H9 (cell line): ENCODE measurements around the gene PDZD2. TPM values are rescaled to one million over a fixed set of nuclear protein-coding genes. Genes with fewer than 3 reads are reported as not detected.

ENCODE experiments used
- DNase-seq: peaks from one replicate; pipeline ENCODE4 v3.0.0-alpha.2; 2017
- H2AFZ ChIP-seq: one replicate; pipeline ENCODE4 v1.6.1; 2013; ENCODE audit warnings: mild to moderate bottlenecking, low read length, control low read depth, moderate library complexity
- H2AK5ac ChIP-seq: 2 replicates; pipeline ENCODE4 v1.6.1; 2013; ENCODE audit warnings: low read length, control low read depth, mixed read lengths; ENCODE audit not compliant: insufficient read length
- H2BK120ac ChIP-seq: one replicate; pipeline ENCODE4 v1.6.1; 2013; ENCODE audit warnings: low read depth, mild to moderate bottlenecking, low read length, control low read depth, inconsistent platforms; ENCODE audit not compliant: poor library complexity, severe bottlenecking
- H2BK12ac ChIP-seq: 2 replicates; pipeline ENCODE4 v1.6.1; 2013; ENCODE audit warnings: low read length, control low read depth, mixed read lengths, low read depth; ENCODE audit not compliant: insufficient read length
- H2BK15ac ChIP-seq: 2 replicates; pipeline ENCODE4 v1.6.1; 2013; ENCODE audit warnings: low read depth, low read length, control low read depth
- H2BK20ac ChIP-seq: one replicate; pipeline ENCODE4 v1.6.1; 2013; ENCODE audit warnings: low read depth, mild to moderate bottlenecking, low read length, control low read depth, inconsistent platforms; ENCODE audit not compliant: poor library complexity, severe bottlenecking
- H2BK5ac ChIP-seq: 2 replicates; pipeline ENCODE4 v1.6.1; 2013; ENCODE audit warnings: low read length, control low read depth, mixed read lengths; ENCODE audit not compliant: insufficient read length
- H3K14ac ChIP-seq: 2 replicates; pipeline ENCODE4 v1.6.1; 2013; ENCODE audit warnings: low read length, control low read depth; ENCODE audit not compliant: insufficient read depth
- H3K18ac ChIP-seq: 2 replicates; pipeline ENCODE4 v1.6.1; 2013; ENCODE audit warnings: low read depth, mild to moderate bottlenecking, mixed read lengths, low read length, control low read depth; ENCODE audit not compliant: insufficient read length
- H3K23ac ChIP-seq: 2 replicates; pipeline ENCODE4 v1.6.1; 2013; ENCODE audit warnings: low read length, control low read depth, mixed read lengths, low read depth; ENCODE audit not compliant: insufficient read length
- H3K23me2 ChIP-seq: 2 replicates; pipeline ENCODE4 v1.6.1; 2013; ENCODE audit warnings: low read depth, mild to moderate bottlenecking, mixed read lengths, low read length, control low read depth; ENCODE audit not compliant: insufficient read length, poor library complexity, severe bottlenecking
- H3K27ac ChIP-seq: 2 replicates; pipeline ENCODE4 v1.5.1; 2013; ENCODE audit warnings: low read length, control low read depth, mixed read lengths, low read depth; ENCODE audit not compliant: insufficient read length
- H3K27me3 ChIP-seq: 2 replicates; pipeline ENCODE4 v1.6.1; 2013; ENCODE audit warnings: low read length, control low read depth, inconsistent platforms; ENCODE audit not compliant: insufficient read depth
- H3K4ac ChIP-seq: 2 replicates; pipeline ENCODE4 v1.6.1; 2013; ENCODE audit warnings: low read depth, mild to moderate bottlenecking, control low read depth, inconsistent platforms, low read length, moderate library complexity
- H3K4me1 ChIP-seq: 2 replicates; pipeline ENCODE4 v1.6.1; 2013; ENCODE audit warnings: low read length, control low read depth, inconsistent platforms; ENCODE audit not compliant: insufficient read depth
- H3K4me2 ChIP-seq: 2 replicates; pipeline ENCODE4 v1.6.1; 2013; ENCODE audit warnings: low read length, control low read depth, mixed read lengths; ENCODE audit not compliant: insufficient read length, insufficient read depth
- H3K56ac ChIP-seq: 2 replicates; pipeline ENCODE4 v1.6.1; 2013; ENCODE audit warnings: low read depth, mild to moderate bottlenecking, mixed read lengths, low read length, control low read depth; ENCODE audit not compliant: insufficient read length
- H3K79me1 ChIP-seq: 2 replicates; pipeline ENCODE4 v1.6.1; 2013; ENCODE audit warnings: low read depth, mild to moderate bottlenecking, moderate library complexity, low read length, control low read depth, inconsistent platforms; ENCODE audit not compliant: insufficient read depth, poor library complexity, severe bottlenecking
- H3K79me2 ChIP-seq: 2 replicates; pipeline ENCODE4 v1.6.1; 2013; ENCODE audit warnings: low read length, control low read depth, inconsistent platforms; ENCODE audit not compliant: insufficient read depth
- H3K9ac ChIP-seq: 2 replicates; pipeline ENCODE4 v1.6.1; 2013; ENCODE audit warnings: low read length, control low read depth, mixed read lengths; ENCODE audit not compliant: insufficient read length; ENCODE audit errors: extremely low read depth
- H3K9me3 ChIP-seq: one replicate; pipeline ENCODE4 v1.6.1; 2013; ENCODE audit warnings: low read depth, low read length, inconsistent platforms; ENCODE audit not compliant: control insufficient read depth
- H3T11ph ChIP-seq: one replicate; pipeline ENCODE4 v1.6.1; 2013; ENCODE audit warnings: mild to moderate bottlenecking, low read length, control low read depth, inconsistent platforms
- H4K20me1 ChIP-seq: one replicate; pipeline ENCODE4 v1.6.1; 2013; ENCODE audit not compliant: control insufficient read depth, insufficient read length, insufficient read depth
- H4K5ac ChIP-seq: 2 replicates; pipeline ENCODE4 v1.6.1; 2013; ENCODE audit warnings: low read depth, mild to moderate bottlenecking, mixed read lengths, low read length, control low read depth; ENCODE audit not compliant: insufficient read length
- H4K8ac ChIP-seq: replicated peaks from 2 replicates; pipeline ENCODE4 v1.6.1; 2013; ENCODE audit warnings: low read length, control low read depth, mixed read lengths, low read depth; ENCODE audit not compliant: insufficient read length
- H4K91ac ChIP-seq: 2 replicates; pipeline ENCODE4 v1.6.1; 2013; ENCODE audit warnings: low read depth, mild to moderate bottlenecking, moderate library complexity, mixed read lengths, low read length, control low read depth; ENCODE audit not compliant: insufficient read length
- H3K27ac Mint-ChIP-seq, 3 experiments: 2 replicates in 2 of 3; 3 replicates in 1 of 3; pipeline ENCODE4 v1.8.0; 2020 to 2021; ENCODE audit warnings: mixed read lengths in 3 of 3, mild to moderate bottlenecking in 1 of 3, moderate library complexity in 1 of 3
- H3K27me3 Mint-ChIP-seq: 2 replicates; pipeline ENCODE4 v1.8.0; 2021; ENCODE audit warnings: low read depth, mild to moderate bottlenecking, moderate library complexity, mixed read lengths
- H3K36me3 Mint-ChIP-seq, 3 experiments: 2 replicates in 2 of 3; 3 replicates in 1 of 3; pipeline ENCODE4 v1.8.0; 2020 to 2021; ENCODE audit warnings: low read depth in 3 of 3, mixed read lengths in 3 of 3; ENCODE audit not compliant: insufficient read depth in 1 of 3
- H3K4me1 Mint-ChIP-seq, 2 experiments: 2 replicates each; pipeline ENCODE4 v1.8.0; 2020; ENCODE audit warnings: mixed read lengths in 2 of 2
- H3K4me3 Mint-ChIP-seq, 2 experiments: 2 replicates in 1 of 2; 3 replicates in 1 of 2; pipeline ENCODE4 v1.8.0; 2020 to 2021; ENCODE audit warnings: mild to moderate bottlenecking in 2 of 2, mixed read lengths in 2 of 2, moderate library complexity in 1 of 2
- H3K9me3 Mint-ChIP-seq, 2 experiments: 2 replicates in 1 of 2; 3 replicates in 1 of 2; pipeline ENCODE4 v1.8.0; 2020; ENCODE audit warnings: mild to moderate bottlenecking in 2 of 2, mixed read lengths in 2 of 2, moderate library complexity in 1 of 2
- CTCF ChIP-seq: fragments of 200-600 bp; sonication (generic); conservative IDR thresholded peaks from 3 replicates; pipeline ENCODE4 v1.8.0; 2021; ENCODE audit warnings: antibody characterized with exemption, mild to moderate bottlenecking
- WGBS: extraction: QIAGEN DNeasy Blood & Tissue Kit; methylation state at CpG from one replicate; pipeline ENCODE4 v1.1.7; 2013; ENCODE audit warnings: missing lambda C conversion rate, low lambda C conversion rate, mixed read lengths; ENCODE audit not compliant: insufficient read length; ENCODE audit errors: extremely low coverage; 5-methylcytosine and 5-hydroxymethylcytosine counted together
- total RNA-seq: library from RNA; stranded (reverse); gene quantifications from 2 replicates; pipeline ENCODE4 v1.2.1, GENCODE V29; 2021

Gene PDZD2
- total RNA-seq, 1 experiment from 2014 or later: 9.9 TPM

- no peak overlapping the region for H3K18ac ChIP-seq
- no peak overlapping the region for H3T11ph ChIP-seq
- Mint-ChIP-seq H3K4me3 (no peak overlapping the region), H3K9me3 (no peaks in the 10 kb centered on the region), H3K27ac (peak overlapping the region in 2 of 3 experiments; percentile 24 to 78; a peak in 2 of 7 replicates), H3K36me3 (peaks cover 0 to 2% (median 0%) of the 10 kb centered on the region in 3 experiments; a peak in 3 of 7 replicates), H3K4me1 (peaks cover 26 to 33% of the 10 kb centered on the region in 2 experiments), H3K27me3 (no peaks in the 10 kb centered on the region; the same call in 1 of the 2 replicates)
- H3K56ac ChIP-seq: no peak overlapping the region
- H2BK120ac ChIP-seq: no peak overlapping the region
- no peak overlapping the region for H2BK15ac ChIP-seq
- H3K4me2 ChIP-seq: no peak overlapping the region
- H2BK12ac ChIP-seq: no peak overlapping the region
- H3K27me3 ChIP-seq: no peaks in the 10 kb centered on the region
- no peaks in the 10 kb centered on the region for H3K23me2 ChIP-seq
- TF ChIP-seq CTCF: no peak
- H2BK20ac ChIP-seq: no peak overlapping the region
- DNase-seq: peak; percentile 61
- WGBS: no CpG with 5 or more reads among the region's 6 CpGs
- no peak overlapping the region for H4K91ac ChIP-seq
- H4K20me1 ChIP-seq: no peaks in the 10 kb centered on the region
- no peak overlapping the region for H2AFZ ChIP-seq
- no peaks in the 10 kb centered on the region for H3K79me2 ChIP-seq
- no peak overlapping the region for H4K5ac ChIP-seq
- no peaks in the 10 kb centered on the region for H3K9me3 ChIP-seq
- no peaks in the 10 kb centered on the region for H3K79me1 ChIP-seq
- H3K27ac ChIP-seq: no peak overlapping the region
- no peak overlapping the region for H3K23ac ChIP-seq
- H4K8ac ChIP-seq: no peak overlapping the region
- no peak overlapping the region for H3K9ac ChIP-seq
- no peak overlapping the region for H3K4ac ChIP-seq
- peaks cover 4% of the 10 kb centered on the region; the same call in 1 of the 2 replicates for H3K4me1 ChIP-seq
- H2BK5ac ChIP-seq: no peak overlapping the region
- H2AK5ac ChIP-seq: no peak overlapping the region
- H3K14ac ChIP-seq: no peak overlapping the region
Measured at GRCh38 chr5:31965227-31965626, 326.3 kb downstream of the PDZD2 start.
